BJ (cell line): ENCODE results near the gene TYRP1. TPM values are rescaled to one million over a fixed set of nuclear protein-coding genes. Genes with fewer than 3 reads are reported as not detected.
A peak's percentile ranks its signal among the peaks of the same experiment; 100 is the strongest.

Source experiments
- CTCF ChIA-PET: fragments of 350-600 bp; formaldehyde crosslinking; extraction: SDS; loops from one replicate; lab custom pipeline; 2021; ENCODE audit warnings: antibody characterized with exemption, inconsistent platforms; lab: Yijun Ruan, JAX
- POLR2A ChIA-PET: fragments of 300-600 bp; sonication (Branson Sonifier 250); formaldehyde crosslinking; extraction: SDS; loops from one replicate; lab custom pipeline; 2021; ENCODE audit warnings: antibody characterized with exemption; lab: Charles Lee
- DNase-seq: peaks from one replicate; pipeline ENCODE4 v3.0.0-alpha.2; 2011; ENCODE audit warnings: low read depth
- H3K27me3 ChIP-seq: 2 replicates; pipeline ENCODE4 v1.6.0; 2011; ENCODE audit warnings: low read length; ENCODE audit not compliant: control insufficient read depth, insufficient read depth
- H3K36me3 ChIP-seq: 2 replicates; pipeline ENCODE4 v1.5.1; 2011; ENCODE audit warnings: low read length; ENCODE audit not compliant: control insufficient read depth, insufficient read depth
- H3K4me3 ChIP-seq: 2 replicates; pipeline ENCODE4 v1.5.1; 2011; ENCODE audit warnings: low read depth, mild to moderate bottlenecking, control low read depth, low read length
- polyA plus RNA-seq: library from polyadenylated mRNA; depleted of rRNA; stranded (reverse); fragments of >200 nt; gene quantifications from 2 replicates; pipeline ENCODE4 v1.2.3, GENCODE V29; 2011
- TF ChIP-seq, protein P1 (sequence below): IDR thresholded peaks from 2 replicates; pipeline ENCODE4 v1.5.1; 2011; ENCODE audit warnings: low read depth, mild to moderate bottlenecking, control low read depth, inconsistent platforms, low read length, moderate library complexity; ENCODE audit not compliant: insufficient read depth

TYRP1 gene
- polyA plus RNA-seq, 1 experiment: 0.13 TPM

DNA sequence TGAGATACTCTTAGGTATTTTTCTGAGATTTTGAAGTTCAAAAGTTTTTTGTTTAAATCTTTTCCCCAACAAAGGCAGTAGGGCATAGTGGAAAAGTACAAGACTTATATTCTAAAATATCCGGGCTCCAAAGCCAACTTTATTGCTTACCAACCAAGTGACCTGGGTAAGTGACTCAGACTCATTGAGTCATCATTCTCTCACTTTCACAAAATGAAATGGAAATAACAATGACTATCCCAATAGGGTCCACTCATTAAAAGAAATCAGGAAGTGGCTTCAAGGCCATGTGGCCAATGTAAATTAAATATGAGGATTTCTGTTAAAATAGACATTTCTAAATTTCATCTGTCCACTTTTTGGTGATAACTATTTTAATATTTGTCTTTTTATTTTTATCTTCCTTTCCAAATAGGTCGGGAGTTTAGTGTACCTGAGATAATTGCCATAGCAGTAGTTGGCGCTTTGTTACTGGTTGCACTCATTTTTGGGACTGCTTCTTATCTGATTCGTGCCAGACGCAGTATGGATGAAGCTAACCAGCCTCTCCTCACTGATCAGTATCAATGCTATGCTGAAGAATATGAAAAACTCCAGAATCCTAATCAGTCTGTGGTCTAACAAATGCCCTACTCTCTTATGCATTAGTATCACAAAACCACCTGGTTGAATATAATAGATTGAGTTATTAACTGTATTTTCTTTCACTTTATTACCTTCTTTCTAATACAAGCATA lies 15.5 kb downstream of the TYRP1 start:
- TF ChIP-seq, protein P1, sequence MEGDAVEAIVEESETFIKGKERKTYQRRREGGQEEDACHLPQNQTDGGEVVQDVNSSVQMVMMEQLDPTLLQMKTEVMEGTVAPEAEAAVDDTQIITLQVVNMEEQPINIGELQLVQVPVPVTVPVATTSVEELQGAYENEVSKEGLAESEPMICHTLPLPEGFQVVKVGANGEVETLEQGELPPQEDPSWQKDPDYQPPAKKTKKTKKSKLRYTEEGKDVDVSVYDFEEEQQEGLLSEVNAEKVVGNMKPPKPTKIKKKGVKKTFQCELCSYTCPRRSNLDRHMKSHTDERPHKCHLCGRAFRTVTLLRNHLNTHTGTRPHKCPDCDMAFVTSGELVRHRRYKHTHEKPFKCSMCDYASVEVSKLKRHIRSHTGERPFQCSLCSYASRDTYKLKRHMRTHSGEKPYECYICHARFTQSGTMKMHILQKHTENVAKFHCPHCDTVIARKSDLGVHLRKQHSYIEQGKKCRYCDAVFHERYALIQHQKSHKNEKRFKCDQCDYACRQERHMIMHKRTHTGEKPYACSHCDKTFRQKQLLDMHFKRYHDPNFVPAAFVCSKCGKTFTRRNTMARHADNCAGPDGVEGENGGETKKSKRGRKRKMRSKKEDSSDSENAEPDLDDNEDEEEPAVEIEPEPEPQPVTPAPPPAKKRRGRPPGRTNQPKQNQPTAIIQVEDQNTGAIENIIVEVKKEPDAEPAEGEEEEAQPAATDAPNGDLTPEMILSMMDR: no peak
- POLR2A ChIA-PET: no interaction called here
- CTCF ChIA-PET: interaction anchor here (0.6 kb wide), 1 partner anchor 380 kb away, joined by 3 read pairs; no protein-coding TSS in a partner anchor
- peak; percentile 41 for DNase-seq
- Histone ChIP-seq H3K4me3 (no peak overlapping the region), H3K36me3 (no peaks in the 10 kb centered on the region), H3K27me3 (no peaks in the 10 kb centered on the region)

DNA sequence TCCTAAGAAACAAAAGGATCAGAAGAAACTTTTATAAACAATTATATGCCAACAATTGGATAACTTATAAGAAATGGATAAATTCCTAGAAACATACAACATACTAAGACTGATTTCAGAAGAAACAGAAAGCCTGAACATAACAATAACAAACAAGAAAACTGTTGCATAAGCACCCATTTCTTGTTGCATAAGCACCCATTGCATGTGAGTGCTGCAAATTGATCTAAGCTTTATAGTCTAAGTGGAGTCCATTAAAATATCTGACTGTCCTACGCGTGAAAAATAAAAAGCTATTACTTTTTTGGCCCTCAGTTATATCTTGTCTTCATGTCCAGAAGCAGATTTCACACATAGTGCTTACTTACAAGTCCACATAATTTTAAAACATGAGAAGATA lies 19.3 kb downstream of the TYRP1 start:
- H3K4me3 ChIP-seq: no peak overlapping the region
- no peaks in the 10 kb centered on the region for H3K27me3 ChIP-seq
- DNase-seq: no peak
- H3K36me3 ChIP-seq: no peaks in the 10 kb centered on the region
- POLR2A ChIA-PET: no interaction called here
- TF ChIP-seq, protein P1: no peak
- CTCF ChIA-PET: interaction anchor here (1.0 to 1.6 kb wide), 2 partner anchors 10 to 106 kb away, joined by 3 to 9 read pairs; no protein-coding TSS in a partner anchor

DNA sequence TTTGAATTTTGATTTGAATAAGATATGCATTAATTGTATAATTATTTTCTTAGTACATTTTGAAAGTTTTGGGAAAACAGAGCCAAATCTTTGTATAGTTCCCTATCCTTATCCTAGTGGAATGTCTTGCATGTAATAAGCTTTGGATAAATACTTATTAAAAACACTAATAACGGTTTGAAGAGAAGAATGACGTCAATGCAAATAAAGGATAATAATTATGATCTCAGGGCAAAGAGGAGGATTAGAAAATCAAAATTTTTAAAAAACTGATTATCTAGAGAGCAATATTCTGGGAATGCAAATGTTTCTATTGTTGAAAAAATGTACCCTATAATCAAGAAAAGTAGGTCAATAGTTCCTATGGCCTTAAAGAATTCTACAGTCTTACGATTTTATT lies 22.1 kb downstream of the TYRP1 start:
- ChIA-PET POLR2A (no interaction called here), CTCF (no interaction called here)
- Histone ChIP-seq H3K36me3 (no peaks in the 10 kb centered on the region), H3K4me3 (no peak overlapping the region), H3K27me3 (no peaks in the 10 kb centered on the region)
- TF ChIP-seq, protein P1: no peak
- no peak for DNase-seq

DNA sequence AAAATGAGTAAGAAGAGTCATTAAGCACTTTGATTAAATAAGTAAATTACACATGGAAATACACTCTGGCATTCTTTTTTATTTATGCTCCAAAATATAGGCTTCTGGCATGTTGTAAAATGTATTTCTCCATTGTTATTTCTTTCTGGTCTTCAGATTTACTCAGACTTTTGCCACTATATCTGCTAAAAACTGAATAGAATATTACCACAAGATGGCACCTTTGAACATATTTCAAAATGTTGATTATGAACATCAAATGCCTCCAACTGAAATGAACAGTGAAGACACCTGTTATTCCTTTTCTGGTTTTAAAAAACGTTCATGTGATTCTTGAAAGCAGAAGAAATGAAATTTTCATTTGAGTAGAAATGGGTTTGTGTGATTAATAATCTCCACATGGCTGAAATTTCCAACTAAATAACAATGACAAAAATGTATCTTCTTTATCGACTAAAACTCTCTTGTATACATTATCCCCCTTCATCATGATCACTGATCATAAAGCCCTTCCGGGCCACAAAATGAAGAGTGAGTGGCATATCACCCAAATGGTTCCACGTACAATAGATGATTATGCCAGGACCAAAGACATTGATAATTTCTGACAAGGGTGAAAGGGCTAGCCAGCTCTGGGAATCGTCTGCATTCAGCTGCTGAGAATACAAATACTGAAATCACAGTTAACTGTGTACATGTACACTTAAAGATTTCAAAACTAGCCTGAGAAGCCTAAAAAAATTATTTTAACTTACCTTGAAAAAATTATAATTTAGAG lies 23.8 kb downstream of the TYRP1 start:
- TF ChIP-seq, protein P1: no peak
- Histone ChIP-seq H3K4me3 (no peak overlapping the region), H3K36me3 (no peaks in the 10 kb centered on the region), H3K27me3 (no peaks in the 10 kb centered on the region)
- ChIA-PET CTCF (interaction anchor here (1.0 kb wide), 1 partner anchor 371 kb away, joined by 3 read pairs; no protein-coding TSS in a partner anchor), POLR2A (no interaction called here)
- DNase-seq: no peak

DNA sequence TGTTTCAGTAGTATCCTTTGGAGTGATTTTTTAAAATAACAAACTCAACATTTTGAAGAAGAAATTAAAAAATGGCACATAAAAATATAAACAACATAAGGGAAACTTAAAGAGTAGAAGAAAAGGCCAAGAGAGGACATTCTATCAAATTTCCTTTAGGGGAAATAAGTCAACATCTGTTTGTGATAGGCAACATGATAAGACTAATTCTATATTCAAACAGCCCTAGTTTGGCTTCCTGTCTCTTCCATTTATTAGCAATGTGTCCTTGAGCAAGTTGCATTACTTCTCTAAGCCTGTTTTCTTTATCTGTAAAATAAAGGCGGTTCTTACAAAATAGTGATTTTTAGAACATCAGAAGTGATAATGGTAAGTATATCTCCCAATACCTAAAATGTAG lies 24.7 kb downstream of the TYRP1 start:
- H3K36me3 ChIP-seq: no peaks in the 10 kb centered on the region
- no peak overlapping the region for H3K4me3 ChIP-seq
- TF ChIP-seq, protein P1: no peak
- no peak for DNase-seq
- CTCF ChIA-PET: interaction anchor here (0.6 to 7.6 kb wide), 9 partner anchors 13 to 372 kb away, joined by 3 to 58 read pairs (median 3); no protein-coding TSS in a partner anchor
- POLR2A ChIA-PET: no interaction called here
- H3K27me3 ChIP-seq: no peaks in the 10 kb centered on the region
